HG03457 (cell line): Measurements from ENCODE around the gene TSPAN1.

Source experiments
- ATAC-seq: cut with Tn5 transposase; IDR thresholded peaks from one replicate; pipeline ENCODE4 v1.9.1; 2021; ENCODE audit warnings: moderate number of reproducible peaks; ENCODE audit not compliant: unreplicated experiment

TSPAN1 gene, protein sequence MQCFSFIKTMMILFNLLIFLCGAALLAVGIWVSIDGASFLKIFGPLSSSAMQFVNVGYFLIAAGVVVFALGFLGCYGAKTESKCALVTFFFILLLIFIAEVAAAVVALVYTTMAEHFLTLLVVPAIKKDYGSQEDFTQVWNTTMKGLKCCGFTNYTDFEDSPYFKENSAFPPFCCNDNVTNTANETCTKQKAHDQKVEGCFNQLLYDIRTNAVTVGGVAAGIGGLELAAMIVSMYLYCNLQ

DNA sequence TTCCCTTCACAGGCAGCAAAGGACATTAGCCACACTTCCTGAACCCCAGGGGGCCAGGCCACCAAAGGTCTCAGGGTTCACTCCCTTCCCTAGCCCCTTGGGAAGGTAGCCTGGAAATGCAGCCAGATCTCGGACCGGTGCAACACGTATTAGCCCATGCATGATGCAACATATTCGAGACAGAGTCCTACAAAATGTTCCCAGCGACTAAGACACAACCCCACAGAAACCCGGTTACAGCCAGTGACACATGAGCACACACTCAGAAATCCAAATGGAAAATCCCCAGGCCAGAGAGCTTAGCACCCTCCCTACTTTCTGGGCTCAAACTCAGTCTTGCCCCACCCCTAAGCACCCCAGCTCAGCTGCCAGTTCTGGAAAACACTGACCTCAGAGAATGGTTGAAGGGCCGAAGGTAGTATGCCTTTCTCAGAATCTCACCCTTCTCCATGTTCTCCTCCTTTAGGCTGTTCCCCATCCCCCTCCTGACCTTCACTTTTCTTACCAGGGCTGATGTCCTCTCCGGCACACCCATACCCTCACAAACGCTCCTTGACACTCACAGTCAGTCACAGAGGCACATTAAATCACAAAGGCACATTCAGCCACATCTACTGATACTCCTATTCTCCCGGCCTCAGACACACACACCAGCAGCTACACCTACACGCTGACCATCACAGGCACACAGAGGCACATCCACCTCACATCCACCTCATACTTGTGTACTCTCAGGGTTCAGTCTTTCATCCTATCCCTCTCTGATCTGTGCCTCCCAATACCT lies at the start of gene TSPAN1:
TSS of gene TSPAN1 (plus strand) at position 640 of the 784 bp plus-strand sequence. CDS start 6,021 bp downstream, outside the sequence.
- no peak for ATAC-seq

DNA sequence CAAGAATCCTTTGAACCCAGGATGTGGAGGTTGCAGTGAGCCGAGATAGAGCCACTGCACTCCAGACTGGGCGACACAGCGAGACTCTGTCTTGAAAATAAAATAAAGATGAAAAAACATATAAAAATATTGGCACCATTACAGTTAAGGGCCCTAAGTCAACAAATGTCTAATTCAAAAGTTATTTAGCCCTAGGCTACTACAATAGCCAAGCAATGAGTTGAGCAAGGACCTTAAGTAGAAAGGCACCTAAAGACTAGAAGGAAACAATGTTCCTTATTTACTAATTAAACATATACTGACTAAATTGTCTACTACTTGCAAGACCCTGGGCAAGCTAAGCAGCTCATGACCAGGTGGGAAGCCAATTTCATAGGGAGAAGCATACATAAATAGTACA lies 46.5 kb upstream of the TSPAN1 start:
- ATAC-seq, result no peak

DNA sequence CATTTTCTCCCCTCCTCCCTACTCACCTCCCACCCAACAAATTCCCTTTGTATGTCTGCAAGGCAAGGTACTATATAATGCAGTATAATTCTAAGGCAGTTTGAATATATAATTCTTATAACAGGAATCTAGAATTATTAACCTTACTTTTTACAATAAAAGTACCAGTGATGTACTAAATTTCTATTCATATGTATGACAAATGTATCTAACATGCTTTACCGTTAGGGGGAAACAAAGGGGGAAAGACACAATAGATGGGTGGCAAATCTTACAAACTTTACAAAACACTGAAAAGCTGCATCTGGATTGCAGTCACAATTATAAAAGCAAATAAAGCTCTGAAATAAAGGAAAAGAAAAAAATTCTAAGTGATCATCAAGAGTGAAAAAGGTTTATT lies 44.8 kb upstream of the TSPAN1 start:
- no peak for ATAC-seq

DNA sequence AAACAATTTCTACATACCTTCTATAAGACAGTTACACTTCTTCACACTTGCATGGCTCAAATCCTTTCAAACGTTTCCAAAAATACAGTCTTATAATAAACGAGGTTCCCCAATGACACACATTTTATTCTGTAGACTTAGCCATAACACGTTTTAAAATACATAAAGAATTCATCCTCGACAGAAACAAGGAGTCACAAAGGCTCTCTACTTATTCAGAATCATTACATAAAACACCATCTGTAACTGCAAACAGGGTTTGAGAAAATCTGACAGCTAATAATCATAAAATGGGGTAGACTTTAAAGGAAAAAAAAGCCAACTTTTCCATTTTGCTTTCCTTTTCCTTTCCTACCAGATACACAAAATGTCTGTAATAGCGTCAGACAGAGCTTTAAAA lies 44.3 kb upstream of the TSPAN1 start:
- no peak for ATAC-seq

DNA sequence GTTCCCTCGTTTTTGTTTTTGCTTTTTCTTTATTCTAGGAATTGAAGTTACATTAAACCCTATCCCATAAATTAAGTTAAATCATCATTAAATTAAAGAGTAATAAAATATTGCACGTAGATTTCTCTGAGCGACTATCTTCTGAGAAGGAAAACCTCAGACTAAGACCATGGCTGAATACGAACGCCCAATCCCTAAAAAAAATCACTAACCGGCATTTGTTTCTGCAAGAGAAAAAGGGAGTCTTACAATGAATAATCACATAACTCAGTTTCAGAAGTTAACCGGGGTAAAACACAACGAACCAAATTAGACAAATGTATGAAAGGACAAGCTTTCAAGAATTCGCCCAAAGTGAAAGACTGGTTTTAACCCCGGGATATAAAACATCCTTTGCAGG lies 43.8 kb upstream of the TSPAN1 start:
- no peak for ATAC-seq

DNA sequence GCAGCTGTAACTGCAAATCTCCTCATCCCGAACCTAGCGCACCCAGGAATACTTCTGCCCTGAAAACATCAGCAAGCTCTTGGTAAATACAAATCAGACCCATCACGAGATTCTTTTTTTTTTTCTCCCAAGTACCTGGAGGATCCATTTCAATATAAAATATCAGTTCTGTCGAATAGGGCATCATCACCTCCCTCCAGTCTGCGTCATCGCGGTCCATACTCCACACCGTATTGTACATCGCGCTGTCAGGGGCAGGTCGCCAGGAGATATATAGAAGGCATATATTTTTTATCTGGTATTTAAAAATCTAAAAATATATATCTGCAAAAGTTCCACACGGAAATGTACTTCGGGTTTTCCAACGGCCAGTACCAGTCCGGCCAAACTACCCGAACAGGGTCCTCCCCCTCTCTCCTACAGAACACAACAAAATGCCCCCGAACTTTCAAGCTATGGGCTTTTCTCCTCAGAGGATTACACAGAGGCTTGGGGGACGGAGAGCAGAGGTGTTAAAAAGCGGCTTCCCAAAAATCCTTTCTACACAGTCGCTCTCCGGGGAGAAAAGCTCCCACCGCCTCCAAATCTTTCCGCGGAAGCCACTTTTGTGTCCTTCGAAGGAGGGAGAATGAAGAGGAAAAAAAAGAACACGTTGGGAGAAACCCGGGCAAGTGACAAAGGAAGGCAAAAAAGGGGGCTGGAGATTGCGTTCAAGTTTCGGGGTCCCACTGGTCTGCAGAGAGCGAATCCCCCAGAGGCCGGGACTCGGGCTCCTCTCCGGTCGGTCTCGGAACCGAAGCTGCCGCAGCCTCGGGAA lies 43.0 kb upstream of the TSPAN1 start:
- ATAC-seq, result no peak

DNA sequence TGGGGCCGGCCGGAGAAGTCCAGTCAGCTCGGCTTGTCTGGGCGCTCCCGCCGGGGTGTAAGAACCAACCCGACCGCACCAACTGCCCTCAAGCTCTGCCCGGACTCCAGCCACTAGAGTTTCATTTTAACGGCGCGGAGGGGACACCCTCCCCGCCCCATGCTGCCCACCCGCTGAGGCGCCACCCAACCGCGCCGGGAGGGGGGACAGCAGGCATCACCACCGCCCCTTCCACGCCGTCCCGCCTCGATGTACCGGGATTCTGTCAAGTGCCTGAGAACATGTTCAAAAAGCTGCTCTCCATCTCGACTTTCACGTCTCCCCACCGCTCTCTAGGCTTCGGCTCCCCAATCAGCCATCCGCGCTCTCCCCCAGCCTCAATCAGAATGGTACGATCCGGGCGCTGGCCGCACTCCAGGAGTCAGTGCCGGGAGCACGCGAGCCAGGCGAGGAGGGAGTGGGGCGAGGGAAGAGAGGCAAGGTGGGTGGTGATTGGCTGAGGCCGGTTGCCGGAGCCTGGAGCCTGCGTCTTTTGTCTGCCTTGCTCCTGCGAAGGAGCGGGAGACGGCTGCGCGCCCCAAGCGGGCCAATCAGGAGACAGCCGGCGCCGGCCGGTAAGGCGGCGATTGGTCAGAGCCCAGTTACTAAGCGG lies 42.2 kb upstream of the TSPAN1 start, which contains the start of gene PIK3R3:
TSS of gene PIK3R3 (minus strand) at position 101 of the 652 bp plus-strand sequence. CDS start 677 bp downstream, outside the sequence.
- ATAC-seq, result peak; percentile 79

DNA sequence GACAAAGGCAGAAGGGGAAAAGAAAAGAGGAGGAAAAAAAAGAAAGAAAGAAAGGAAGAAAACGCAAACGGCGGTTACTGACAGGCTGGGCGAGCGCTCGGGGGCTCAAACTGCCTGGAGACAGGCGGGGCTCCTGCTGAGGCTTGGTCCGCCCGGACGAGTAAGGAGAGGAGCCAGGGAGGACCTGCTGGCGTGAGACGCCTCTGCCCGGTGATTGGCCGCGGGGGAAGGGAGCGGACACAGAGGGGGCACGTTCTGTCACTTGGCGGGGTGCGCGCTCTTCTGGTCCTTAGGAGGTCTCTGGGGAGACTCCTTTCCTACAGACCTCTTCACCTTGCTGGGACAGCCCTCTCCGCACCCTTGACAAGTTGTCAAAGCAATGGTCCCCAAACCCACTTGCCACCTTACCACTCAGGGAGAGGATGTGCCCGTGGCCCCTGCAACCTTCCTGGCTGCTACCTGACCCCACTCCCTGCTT lies 41.7 kb upstream of the TSPAN1 start:
- ATAC-seq, result peak; percentile 42

DNA sequence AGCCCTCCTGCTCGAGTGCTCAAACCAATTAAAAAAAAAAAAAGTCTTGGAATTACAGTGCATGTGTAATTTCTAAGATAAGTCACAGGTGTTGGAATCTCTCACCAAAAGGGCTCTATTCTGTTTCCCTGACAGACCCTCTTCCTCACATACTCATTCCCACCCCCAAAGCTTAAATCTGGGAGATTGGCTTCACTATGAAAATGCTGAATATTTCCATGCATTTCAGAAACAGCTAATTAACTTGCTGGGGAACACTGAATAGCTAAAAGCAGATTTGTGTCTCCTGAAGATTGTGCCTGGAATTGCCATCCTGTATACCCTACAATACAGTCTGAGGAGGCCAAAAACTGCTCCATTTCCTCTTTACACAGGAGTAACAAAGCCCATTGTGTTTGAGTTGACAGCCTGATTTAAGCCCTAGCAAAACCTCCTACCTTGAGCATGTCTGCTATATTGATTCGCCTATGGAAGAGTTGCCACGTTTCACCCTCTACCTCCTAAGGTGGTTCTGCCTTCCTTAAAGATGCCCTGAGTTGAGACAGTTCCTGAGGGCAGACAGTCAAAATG lies 41.0 kb upstream of the TSPAN1 start:
- no peak for ATAC-seq

DNA sequence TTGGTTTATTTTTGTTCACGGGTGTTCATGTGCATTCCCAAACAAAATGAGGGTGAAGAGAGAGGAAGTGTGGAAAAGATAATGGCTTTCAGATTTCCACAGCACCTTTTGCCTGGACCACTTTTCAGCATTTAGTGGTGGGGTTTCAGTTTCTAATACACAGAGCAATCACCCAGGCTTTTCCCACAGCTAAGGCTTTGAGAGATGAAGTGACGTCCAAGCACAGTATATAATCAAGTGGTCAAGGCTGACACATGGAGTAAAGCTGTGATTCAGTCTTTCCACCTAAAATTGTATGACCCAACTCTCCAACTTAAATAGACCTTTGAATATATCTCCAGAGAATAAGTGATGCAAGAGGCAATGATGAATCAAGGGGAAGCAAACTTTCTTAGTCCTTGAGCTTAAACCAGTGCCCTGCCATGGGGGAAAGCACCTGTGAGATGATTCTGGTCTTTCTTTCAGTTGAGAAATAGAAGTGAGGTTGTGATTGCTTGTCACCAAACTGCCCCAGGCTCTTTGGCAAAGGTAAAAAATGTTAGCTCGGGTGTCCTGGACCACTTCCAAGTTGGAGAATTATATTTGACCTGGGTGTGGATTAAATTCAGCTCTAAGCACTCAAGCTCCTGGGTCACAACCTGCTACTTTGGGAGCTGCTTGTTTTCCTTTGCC lies 40.1 kb upstream of the TSPAN1 start:
- ATAC-seq, result no peak

DNA sequence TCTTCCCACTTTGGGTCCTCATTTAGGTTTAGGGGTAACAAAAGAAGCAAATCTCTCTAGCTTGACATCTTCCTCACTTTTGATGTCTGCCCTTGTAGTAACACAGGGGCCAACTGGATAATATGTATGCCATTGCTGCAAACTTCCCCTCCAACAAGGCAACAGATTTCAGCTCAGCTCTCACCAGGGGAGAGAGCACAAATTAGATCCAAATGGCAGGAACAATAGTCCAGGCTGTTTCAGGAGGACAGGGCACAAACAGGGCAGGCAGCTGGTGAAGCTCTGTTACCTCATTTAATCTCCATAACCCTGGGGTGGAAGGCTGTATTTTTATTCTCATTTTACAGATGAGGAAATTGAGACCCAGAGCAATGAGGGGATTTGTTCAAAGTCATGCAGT lies 38.2 kb upstream of the TSPAN1 start:
- ATAC-seq, result no peak

DNA sequence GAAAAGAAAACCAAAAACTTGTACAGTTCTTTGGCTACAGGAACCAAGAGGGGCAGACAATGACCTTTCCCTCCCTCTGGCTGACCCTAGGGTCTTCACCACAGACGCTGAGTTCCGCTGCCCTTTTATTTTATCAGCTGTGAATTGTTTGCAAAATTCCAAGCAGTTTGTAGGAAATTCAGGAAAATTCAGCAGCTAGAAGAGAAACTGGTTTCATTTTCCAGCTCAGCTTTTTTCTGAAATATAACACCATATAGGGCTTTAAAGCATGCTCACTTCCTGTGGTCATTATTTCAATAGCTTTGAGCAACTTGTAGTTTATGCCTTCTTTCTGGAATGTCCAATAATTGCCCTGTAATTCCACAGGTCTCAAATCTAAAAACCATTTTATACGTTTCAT lies 37.0 kb upstream of the TSPAN1 start:
- ATAC-seq, result no peak

DNA sequence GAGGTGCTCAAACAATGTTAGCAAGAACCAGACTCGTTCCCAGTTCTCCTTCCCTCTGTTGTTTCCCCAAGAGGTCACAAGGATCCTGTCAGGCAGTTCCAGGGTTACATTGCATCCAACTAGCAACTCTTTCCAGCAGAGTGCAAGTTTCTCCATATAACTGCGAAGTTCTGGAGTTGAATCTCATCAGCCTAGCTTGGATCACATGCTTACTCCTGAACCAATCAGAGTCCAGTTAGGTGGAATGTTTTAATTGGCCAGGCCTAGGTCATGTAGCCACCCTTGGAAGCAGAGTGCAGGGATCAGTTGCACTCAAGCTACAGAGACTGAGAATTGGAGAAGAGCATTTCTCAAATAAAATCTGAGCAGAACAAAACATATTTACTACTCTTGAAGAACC lies 26.6 kb upstream of the TSPAN1 start:
- no peak for ATAC-seq

DNA sequence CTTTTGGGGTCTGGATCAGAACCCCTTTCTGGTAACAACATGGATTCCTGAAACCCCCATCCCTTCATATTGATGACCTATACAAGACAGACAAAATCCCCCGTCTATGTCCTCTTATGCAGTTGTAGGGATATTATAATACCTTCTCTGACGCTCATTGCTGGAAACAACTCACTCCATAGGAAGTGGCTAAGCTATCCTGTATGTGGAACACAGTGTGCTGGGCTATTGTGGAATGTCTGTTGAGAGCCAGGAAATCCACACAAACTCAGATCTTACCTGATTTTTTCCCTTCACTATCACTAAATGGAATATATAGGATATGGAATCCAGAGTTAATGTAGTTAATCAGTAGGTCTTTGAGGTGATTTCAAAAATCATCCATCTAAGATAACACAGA lies 24.8 kb upstream of the TSPAN1 start:
- no peak for ATAC-seq

DNA sequence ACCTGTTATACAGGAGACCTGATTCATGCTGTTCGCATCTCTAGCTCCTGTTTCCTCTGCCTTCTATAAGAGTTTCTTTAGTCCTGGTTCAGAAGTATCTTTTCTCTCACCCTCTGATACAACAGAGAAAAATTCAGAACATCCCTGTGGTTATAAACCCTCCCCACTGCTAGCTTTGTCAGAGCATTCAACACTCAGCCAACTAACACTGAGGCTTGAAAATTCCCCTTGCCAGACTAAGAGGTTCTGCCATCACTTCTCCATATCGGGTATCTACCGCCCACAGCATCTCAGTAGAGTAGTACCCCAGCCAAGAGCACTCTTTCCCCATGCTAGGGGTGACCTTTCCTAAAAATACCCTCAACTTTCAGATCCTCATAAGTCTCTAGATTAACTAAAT lies 22.9 kb upstream of the TSPAN1 start:
- ATAC-seq, result no peak

DNA sequence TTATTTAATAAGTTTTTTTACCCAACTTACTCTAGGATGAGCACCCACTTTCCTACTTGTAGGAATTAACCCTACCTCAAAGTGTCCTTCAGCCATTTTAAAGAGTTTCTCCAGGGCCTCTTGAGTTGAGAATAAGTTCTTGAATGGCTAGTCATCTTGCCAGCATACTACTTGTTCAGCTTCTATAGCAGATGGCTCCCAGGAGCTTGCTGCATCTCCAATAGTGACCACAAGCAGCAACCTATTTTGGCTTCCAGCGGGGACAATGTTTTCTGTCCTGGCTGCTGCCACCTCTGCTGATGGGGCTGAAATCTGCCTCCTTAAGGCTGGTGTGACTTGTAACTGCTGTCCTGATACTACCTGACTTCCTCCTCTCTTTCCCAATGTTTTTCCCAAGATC lies 21.7 kb upstream of the TSPAN1 start:
- ATAC-seq, result no peak

DNA sequence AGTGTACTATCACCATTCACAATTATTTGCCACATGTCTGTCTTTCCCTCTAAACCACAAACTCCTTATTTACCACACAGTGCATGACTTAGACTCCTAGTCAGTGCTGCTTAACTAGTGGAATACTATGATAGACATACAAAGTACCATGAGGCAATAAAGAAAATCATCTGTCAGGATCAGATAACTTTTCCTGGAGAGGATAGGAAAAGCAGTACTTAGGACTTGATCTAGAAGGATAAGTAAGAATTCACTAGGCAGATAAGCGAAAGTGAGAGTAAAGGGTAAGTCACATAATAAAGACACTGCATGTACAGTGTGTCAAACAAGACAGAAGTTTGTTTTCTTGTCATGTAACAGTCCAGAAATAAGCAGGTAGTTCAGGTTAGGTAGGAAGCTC lies 21.2 kb upstream of the TSPAN1 start:
- no peak for ATAC-seq

DNA sequence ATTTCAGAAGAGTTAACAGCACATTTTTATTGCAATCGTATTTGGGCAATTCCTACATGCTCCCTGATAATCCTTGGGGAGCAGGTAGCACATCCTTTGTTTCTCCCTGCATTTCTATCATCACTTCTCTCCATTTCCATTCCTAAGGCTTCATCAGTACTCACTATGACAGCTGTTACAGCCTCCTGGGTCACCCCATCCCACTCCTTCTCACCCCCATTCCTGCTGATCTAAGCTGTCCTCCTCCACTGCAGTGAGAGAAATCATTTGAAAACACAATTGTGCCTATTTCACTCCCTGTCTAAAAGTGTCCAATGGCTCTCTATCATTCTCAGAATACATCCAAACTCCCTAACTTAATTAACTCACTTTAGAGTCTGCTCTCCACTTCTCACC lies 17.0 kb upstream of the TSPAN1 start:
- no peak for ATAC-seq

DNA sequence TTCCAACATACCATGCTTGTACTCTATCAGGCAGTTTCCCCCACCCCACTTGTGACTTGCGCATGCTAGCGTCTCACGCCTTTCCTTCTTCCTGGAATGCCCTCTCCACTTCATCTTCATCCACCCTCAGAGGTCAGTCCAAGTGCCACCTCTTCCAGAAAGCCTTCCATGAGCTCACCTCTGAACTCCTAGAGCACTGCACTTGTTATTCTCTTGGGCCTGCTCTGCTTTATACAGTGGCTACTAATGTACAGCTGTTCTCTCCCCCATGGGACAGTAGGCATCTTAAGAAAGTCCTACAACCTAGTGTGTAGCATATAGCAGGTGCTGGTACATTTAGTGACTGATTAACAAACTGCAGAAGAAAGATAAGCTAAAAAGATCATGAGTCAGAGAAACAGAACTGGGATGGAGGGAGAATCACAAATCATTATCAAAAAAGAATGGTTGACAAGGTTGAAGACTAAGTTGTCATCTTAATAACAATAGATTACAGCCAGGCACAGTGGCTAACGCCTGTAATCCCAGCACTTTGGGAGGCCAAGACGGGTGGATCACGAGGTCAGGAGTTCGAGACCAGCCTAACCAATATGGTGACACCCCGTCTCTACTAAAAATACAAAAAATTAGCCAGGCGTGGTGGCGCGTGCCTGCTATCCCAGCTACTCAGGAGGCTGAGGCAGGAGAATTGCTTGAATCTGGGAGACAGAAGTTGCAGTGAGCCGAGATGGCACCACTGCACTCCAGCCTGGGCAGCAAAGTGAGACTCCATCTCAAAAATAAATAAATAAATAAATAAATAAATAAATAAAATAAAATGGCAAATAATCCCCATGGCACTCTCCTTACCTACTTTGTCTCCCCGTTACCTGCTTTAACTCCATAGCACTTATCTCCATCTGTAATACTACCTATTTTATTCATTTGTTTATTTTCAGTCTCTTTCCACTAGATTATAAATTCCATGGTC lies 16.3 kb upstream of the TSPAN1 start:
- peak; percentile 53 for ATAC-seq
